Measurements from ENCODE around the gene MST1R. TPM values are rescaled to one million over a fixed set of nuclear protein-coding genes. Genes with fewer than 3 reads are reported as not detected.

MST1R gene
- total and polyA plus RNA-seq, 7 donors: 1.2 to 106 (median 4.2) TPM

DNA sequence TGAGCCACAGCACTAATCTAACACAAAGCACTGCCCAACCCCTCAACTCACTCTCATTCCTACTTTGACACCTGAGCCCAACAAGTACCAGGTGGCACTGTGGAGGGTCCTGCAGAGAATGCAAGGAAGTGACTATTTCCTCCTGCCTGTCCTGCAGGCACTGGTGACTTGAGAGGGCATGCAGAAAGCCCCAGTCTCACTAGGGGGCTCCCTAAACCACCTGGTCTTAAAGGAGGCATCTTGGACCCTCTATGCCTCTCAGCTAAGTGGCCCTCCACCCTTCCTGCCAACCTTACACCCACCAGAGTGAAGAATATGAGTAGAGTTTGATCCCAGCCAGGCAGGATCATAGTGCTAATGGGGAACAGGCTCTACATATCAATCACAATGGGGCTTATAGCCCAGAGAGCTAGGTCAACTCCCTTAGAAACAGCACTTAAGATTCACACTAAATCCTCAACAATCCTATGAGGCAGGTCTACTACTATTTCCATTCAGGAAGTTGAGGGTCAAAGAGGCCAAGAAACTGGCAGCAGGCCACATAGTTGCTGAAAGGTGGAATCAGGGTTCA, 62.5 kb downstream of the MST1R start:
- H3K9me3 ChIP-seq: no peaks in the 10 kb centered on the region
- no peak overlapping the region for H3K27ac ChIP-seq
- DNase-seq: no peak
- peaks cover 0 to 15% (median 4%) of the 10 kb centered on the region in 4 donors for H3K4me1 ChIP-seq
- TF ChIP-seq POLR2A (IDR thresholded peaks at IDR 0.05) (no peak), POLR2AphosphoS5 (IDR thresholded peaks at IDR 0.05) (no peak), EP300 (IDR thresholded peaks at IDR 0.05) (no peak)
- TF ChIP-seq, protein P1, sequence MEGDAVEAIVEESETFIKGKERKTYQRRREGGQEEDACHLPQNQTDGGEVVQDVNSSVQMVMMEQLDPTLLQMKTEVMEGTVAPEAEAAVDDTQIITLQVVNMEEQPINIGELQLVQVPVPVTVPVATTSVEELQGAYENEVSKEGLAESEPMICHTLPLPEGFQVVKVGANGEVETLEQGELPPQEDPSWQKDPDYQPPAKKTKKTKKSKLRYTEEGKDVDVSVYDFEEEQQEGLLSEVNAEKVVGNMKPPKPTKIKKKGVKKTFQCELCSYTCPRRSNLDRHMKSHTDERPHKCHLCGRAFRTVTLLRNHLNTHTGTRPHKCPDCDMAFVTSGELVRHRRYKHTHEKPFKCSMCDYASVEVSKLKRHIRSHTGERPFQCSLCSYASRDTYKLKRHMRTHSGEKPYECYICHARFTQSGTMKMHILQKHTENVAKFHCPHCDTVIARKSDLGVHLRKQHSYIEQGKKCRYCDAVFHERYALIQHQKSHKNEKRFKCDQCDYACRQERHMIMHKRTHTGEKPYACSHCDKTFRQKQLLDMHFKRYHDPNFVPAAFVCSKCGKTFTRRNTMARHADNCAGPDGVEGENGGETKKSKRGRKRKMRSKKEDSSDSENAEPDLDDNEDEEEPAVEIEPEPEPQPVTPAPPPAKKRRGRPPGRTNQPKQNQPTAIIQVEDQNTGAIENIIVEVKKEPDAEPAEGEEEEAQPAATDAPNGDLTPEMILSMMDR (IDR thresholded peaks at IDR 0.05): no peak
- no peak overlapping the region for H3K4me3 ChIP-seq
- no peaks in the 10 kb centered on the region for H3K27me3 ChIP-seq
- intact Hi-C loops (cut with DNase I): loop anchor here (5.0 kb wide), 1 partner anchor 304 kb away; no protein-coding TSS in a partner anchor
- H3K36me3 ChIP-seq: no peaks in the 10 kb centered on the region

GRCh38 chr3:49840388-49840787, 63.3 kb downstream of the MST1R start:
- intact Hi-C loops (cut with DNase I): loop anchor here (5.0 kb wide), 1 partner anchor 303 kb away; no protein-coding TSS in a partner anchor
- TF ChIP-seq, protein P1 (IDR thresholded peaks at IDR 0.05): no peak
- no peak for TF ChIP-seq EP300 (IDR thresholded peaks at IDR 0.05)
- TF ChIP-seq POLR2AphosphoS5 (IDR thresholded peaks at IDR 0.05): no peak
- TF ChIP-seq POLR2A (IDR thresholded peaks at IDR 0.05): no peak
- 82 to 88% methylated on average over 2 of the region's 2 CpGs for WGBS, 2 donors
- H3K36me3 ChIP-seq: no peaks in the 10 kb centered on the region
- H3K4me1 ChIP-seq: peaks cover 0 to 15% (median 4%) of the 10 kb centered on the region in 4 donors
- no peaks in the 10 kb centered on the region for H3K9me3 ChIP-seq
- H3K27ac ChIP-seq: no peak overlapping the region
- no peak for DNase-seq
- H3K4me3 ChIP-seq: no peak overlapping the region
- no peaks in the 10 kb centered on the region for H3K27me3 ChIP-seq

DNA sequence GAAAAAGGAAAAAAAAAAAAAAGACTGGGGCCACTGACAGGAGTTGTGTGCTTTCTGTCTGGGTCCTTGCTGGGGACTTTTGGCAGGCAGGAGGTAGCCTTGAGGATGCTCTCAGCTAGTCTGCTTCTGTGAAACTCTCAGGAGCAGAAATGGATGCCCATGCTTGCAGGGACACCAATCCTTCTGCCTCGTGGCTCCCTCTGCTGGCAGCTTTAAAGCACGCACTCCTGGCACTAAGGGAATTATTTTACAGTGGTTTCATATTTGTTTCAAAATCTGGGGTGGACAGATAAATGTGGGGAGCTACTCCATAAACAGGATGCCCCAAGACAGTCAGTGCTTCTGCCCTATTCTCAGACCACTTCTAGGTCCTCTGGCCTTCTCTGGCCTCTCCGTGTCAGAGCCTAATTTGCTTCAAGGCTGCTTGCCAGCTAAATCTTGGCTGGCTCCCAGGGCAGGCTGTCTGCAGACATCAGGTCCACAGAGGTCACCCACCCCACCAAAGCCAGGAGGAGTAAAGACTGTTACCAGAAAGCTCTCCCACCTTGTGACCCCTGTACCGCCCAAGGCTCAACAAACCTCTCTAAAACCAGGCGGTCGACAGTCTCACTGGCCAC, 64.4 kb downstream of the MST1R start:
- 47 to 48% methylated on average over 6 of the region's 6 CpGs for WGBS, 2 donors
- Histone ChIP-seq H3K27ac (peak overlapping the region in 2 of 4 donors; percentile 9 to 25), H3K36me3 (no peaks in the 10 kb centered on the region), H3K4me3 (no peak overlapping the region), H3K27me3 (no peaks in the 10 kb centered on the region), H3K9me3 (no peaks in the 10 kb centered on the region), H3K4me1 (peaks cover 0 to 15% (median 4%) of the 10 kb centered on the region in 4 donors)
- TF ChIP-seq, protein P1 (IDR thresholded peaks at IDR 0.05): peak; percentile 77 to 89 (median 84)
- no peak for TF ChIP-seq POLR2A (IDR thresholded peaks at IDR 0.05)
- TF ChIP-seq POLR2AphosphoS5 (IDR thresholded peaks at IDR 0.05): peak in 1 of 4 donors; percentile 49
- TF ChIP-seq EP300 (IDR thresholded peaks at IDR 0.05): no peak
- DNase-seq: peak; percentile 87
- intact Hi-C loops (cut with DNase I): loop anchor here (1.0 to 2.0 kb wide), 2 partner anchors 37 to 138 kb away; no protein-coding TSS in a partner anchor

Small RNA genes within 50 kb of the gene (small RNA-seq; reads per million reads assigned to genes)
- gene RN7SL217P: 0 reads per million in 3 donors

Other genes starting within 250 kb of the MST1R start
- gene APEH, start 229.5 kb downstream of the MST1R start, total RNA-seq: 10 to 100 TPM; 49.0 to 64.8 (median 57.7) TPM
- gene APEH, start 229.5 kb downstream of the MST1R start, polyA plus RNA-seq: 100 to 1,000 TPM in 1 of 3 donors, 10 to 100 TPM in 2; 64.9 to 102 (median 71.4) TPM
- 10 to 100 TPM in 2 of 4 donors, 1 to 10 TPM in 2; 3.9 to 12.5 (median 7.7) TPM for gene MST1, start 214.4 kb downstream of the MST1R start, total RNA-seq
- gene MST1, start 214.4 kb downstream of the MST1R start, polyA plus RNA-seq: 10 to 100 TPM in 1 of 3 donors, 1 to 10 TPM in 1, not detected in 1; 3.0 to 18.1 TPM
- gene RNF123, start 214.3 kb downstream of the MST1R start, total RNA-seq: 10 to 100 TPM; 16.5 to 29.4 (median 20.8) TPM
- gene RNF123, start 214.3 kb downstream of the MST1R start, polyA plus RNA-seq: 10 to 100 TPM; 12.5 to 28.6 (median 14.4) TPM
- under 1 TPM in 2 of 4 donors, not detected in 2; 0.71 to 0.82 TPM for gene AMIGO3, start 184.2 kb downstream of the MST1R start, total RNA-seq
- 1 to 10 TPM in 1 of 3 donors, under 1 TPM in 1, not detected in 1; 0.46 to 1.2 TPM for gene AMIGO3, start 184.2 kb downstream of the MST1R start, polyA plus RNA-seq
- 10 to 100 TPM in 2 of 4 donors, 1 to 10 TPM in 2; 9.9 to 14.3 (median 10.8) TPM for gene GMPPB, start 179.9 kb downstream of the MST1R start, total RNA-seq
- gene GMPPB, start 179.9 kb downstream of the MST1R start, polyA plus RNA-seq: 10 to 100 TPM; 25.2 to 57.5 (median 44.9) TPM
- 10 to 100 TPM; 29.1 to 37.1 (median 33.7) TPM for gene IP6K1, start 117.3 kb downstream of the MST1R start, total RNA-seq
- 10 to 100 TPM; 13.8 to 27.1 (median 21.0) TPM for gene IP6K1, start 117.3 kb downstream of the MST1R start, polyA plus RNA-seq
- 1 to 10 TPM in 1 of 4 donors, under 1 TPM in 2, not detected in 1; 0.27 to 1.1 (median 0.99) TPM for gene CDHR4, start 104.0 kb downstream of the MST1R start, total RNA-seq
- gene CDHR4, start 104.0 kb downstream of the MST1R start, polyA plus RNA-seq: under 1 TPM in 1 of 3 donors, not detected in 2; 0.16 TPM
- 1 to 10 TPM in 3 of 4 donors, under 1 TPM in 1; 0.95 to 5.0 (median 4.1) TPM for gene INKA1, start 100.6 kb downstream of the MST1R start, total RNA-seq
- 1 to 10 TPM in 1 of 3 donors, under 1 TPM in 1, not detected in 1; 0.60 to 3.5 TPM for gene INKA1, start 100.6 kb downstream of the MST1R start, polyA plus RNA-seq
- gene UBA7, start 89.9 kb downstream of the MST1R start, total RNA-seq: 10 to 100 TPM; 28.5 to 74.2 (median 55.7) TPM
- gene UBA7, start 89.9 kb downstream of the MST1R start, polyA plus RNA-seq: 10 to 100 TPM; 15.6 to 92.6 (median 22.9) TPM
- gene TRAIP, start 47.3 kb downstream of the MST1R start, total RNA-seq: 1 to 10 TPM in 3 of 4 donors, under 1 TPM in 1; 0.54 to 1.8 (median 1.6) TPM
- 1 to 10 TPM; 1.2 to 7.1 (median 1.4) TPM for gene TRAIP, start 47.3 kb downstream of the MST1R start, polyA plus RNA-seq
- gene CAMKV, start 34.0 kb downstream of the MST1R start, total RNA-seq: not detected
- under 1 TPM in 1 of 3 donors, not detected in 2; 0.12 TPM for gene CAMKV, start 34.0 kb downstream of the MST1R start, polyA plus RNA-seq
- gene MON1A, start 25.9 kb upstream of the MST1R start, total RNA-seq: 10 to 100 TPM; 10.4 to 16.3 (median 12.5) TPM
- 10 to 100 TPM in 1 of 3 donors, 1 to 10 TPM in 2; 5.4 to 10.3 (median 7.9) TPM for gene MON1A, start 25.9 kb upstream of the MST1R start, polyA plus RNA-seq
- 100 to 1,000 TPM in 1 of 4 donors, 10 to 100 TPM in 3; 61.0 to 215 (median 93.6) TPM for gene RBM6, start 36.3 kb upstream of the MST1R start, total RNA-seq
- gene RBM6, start 36.3 kb upstream of the MST1R start, polyA plus RNA-seq: 10 to 100 TPM; 13.6 to 78.0 (median 21.6) TPM
- gene RBM5, start 185.0 kb upstream of the MST1R start, total RNA-seq: 100 to 1,000 TPM; 149 to 294 (median 176) TPM
- 10 to 100 TPM; 19.4 to 96.4 (median 33.6) TPM for gene RBM5, start 185.0 kb upstream of the MST1R start, polyA plus RNA-seq

Measured in sigmoid colon (tissue), 7 donors.